Loucy (cell line): ENCODE measurements around the gene PID1.

Experiments used
- H2AFZ ChIP-seq: fragments of 200-600 bp; sonication (generic); 2 replicates; pipeline ENCODE4 v1.6.0; 2016; ENCODE audit warnings: antibody characterized with exemption, mild to moderate bottlenecking, low read length, moderate library complexity
- H3F3A ChIP-seq: fragments of 200-600 bp; 2 replicates; pipeline ENCODE4 v1.6.0; 2016; ENCODE audit warnings: antibody characterized with exemption, low read depth, mild to moderate bottlenecking
- H3K27me3 ChIP-seq: fragments of 200-600 bp; sonication (generic); 2 replicates; pipeline ENCODE4 v1.6.1; 2014; ENCODE audit warnings: low read length, mild to moderate bottlenecking; ENCODE audit not compliant: insufficient read depth, poor library complexity, severe bottlenecking
- H3K36me3 ChIP-seq: fragments of 200-600 bp; sonication (generic); 2 replicates; pipeline ENCODE4 v1.6.1; 2016; ENCODE audit warnings: low read length; ENCODE audit not compliant: insufficient read depth
- H3K4me1 ChIP-seq: fragments of 200-600 bp; sonication (generic); 2 replicates; pipeline ENCODE4 v1.5.1; 2014; ENCODE audit warnings: low read length, mild to moderate bottlenecking; ENCODE audit not compliant: insufficient read depth, poor library complexity, severe bottlenecking
- H3K4me2 ChIP-seq: fragments of 200-600 bp; sonication (generic); 2 replicates; pipeline ENCODE4 v1.6.0; 2014; ENCODE audit warnings: antibody characterized with exemption, low read length, low read depth, mild to moderate bottlenecking; ENCODE audit not compliant: poor library complexity, severe bottlenecking
- H3K4me3 ChIP-seq: fragments of 200-600 bp; sonication (generic); 2 replicates; pipeline ENCODE4 v1.5.1; 2014; ENCODE audit warnings: low read length, mild to moderate bottlenecking, mixed read lengths; ENCODE audit not compliant: poor library complexity, severe bottlenecking
- H3K79me2 ChIP-seq: fragments of 200-600 bp; sonication (generic); 2 replicates; pipeline ENCODE4 v1.6.1; 2014; ENCODE audit warnings: low read length; ENCODE audit not compliant: insufficient read depth
- H3K9ac ChIP-seq: fragments of 200-600 bp; sonication (generic); 2 replicates; pipeline ENCODE4 v1.6.0; 2014; ENCODE audit warnings: mild to moderate bottlenecking, low read depth, low read length, moderate library complexity; ENCODE audit not compliant: poor library complexity, severe bottlenecking
- H3K9me2 ChIP-seq: fragments of 200-600 bp; sonication (generic); replicated peaks from 2 replicates; pipeline ENCODE4 v1.6.1; 2016; ENCODE audit warnings: low read depth, low read length, mixed read lengths
- H3K9me3 ChIP-seq: fragments of 200-600 bp; sonication (generic); 2 replicates; pipeline ENCODE4 v1.6.1; 2014; ENCODE audit warnings: mild to moderate bottlenecking, antibody characterized with exemption, low read length, low read depth; ENCODE audit not compliant: insufficient read depth
- H4K20me1 ChIP-seq: fragments of 200-600 bp; sonication (generic); 2 replicates; pipeline ENCODE4 v1.6.0; 2014; ENCODE audit warnings: antibody characterized with exemption, low read length, mild to moderate bottlenecking; ENCODE audit not compliant: insufficient read depth, poor library complexity, severe bottlenecking
- CTCF ChIP-seq: fragments of 200-600 bp; sonication (generic); conservative IDR thresholded peaks from 2 replicates; pipeline ENCODE4 v1.5.1; 2014; ENCODE audit warnings: mild to moderate bottlenecking, antibody characterized with exemption, low read length
- EZH2phosphoT487 ChIP-seq: fragments of 200-600 bp; IDR thresholded peaks from 2 replicates; pipeline ENCODE4 v1.6.1; 2018; ENCODE audit warnings: antibody characterized with exemption, mild to moderate bottlenecking, moderate library complexity, borderline replicate concordance

PID1 gene

GRCh38 chr2:229109195-229109594 is 161.9 kb downstream of the PID1 start:
- H3K4me1 ChIP-seq = peaks cover 4% of the 10 kb centered on the region
- H2AFZ ChIP-seq = no peak overlapping the region
- H3K4me2 ChIP-seq = no peak overlapping the region
- H3F3A ChIP-seq = no peaks in the 10 kb centered on the region
- no peak overlapping the region for H3K4me3 ChIP-seq
- H3K9me2 ChIP-seq = no peaks in the 10 kb centered on the region
- TF ChIP-seq EZH2phosphoT487 (no peak), CTCF (no peak)
- no peak overlapping the region for H3K9ac ChIP-seq
- H3K36me3 ChIP-seq = no peaks in the 10 kb centered on the region
- no peaks in the 10 kb centered on the region for H3K27me3 ChIP-seq
- no peaks in the 10 kb centered on the region for H4K20me1 ChIP-seq
- no peaks in the 10 kb centered on the region for H3K9me3 ChIP-seq
- H3K79me2 ChIP-seq = no peaks in the 10 kb centered on the region

- Histone ChIP-seq H3K9me2 (no peaks in the 10 kb centered on the region), H2AFZ (no peak overlapping the region), H3K4me2 (no peak overlapping the region), H3K4me3 (no peak overlapping the region), H3K9ac (no peak overlapping the region), H3K27me3 (no peaks in the 10 kb centered on the region), H3K79me2 (no peaks in the 10 kb centered on the region), H3K9me3 (no peaks in the 10 kb centered on the region), H3K36me3 (no peaks in the 10 kb centered on the region), H3F3A (no peaks in the 10 kb centered on the region), H3K4me1 (peaks cover 10% of the 10 kb centered on the region), H4K20me1 (no peaks in the 10 kb centered on the region)
- no peak for TF ChIP-seq CTCF
- no peak for TF ChIP-seq EZH2phosphoT487
Measured at GRCh38 chr2:229107601-229108000, 163.5 kb downstream of the PID1 start.

- no peaks in the 10 kb centered on the region for H3K9me2 ChIP-seq
- H2AFZ ChIP-seq = no peak overlapping the region
- TF ChIP-seq EZH2phosphoT487 = no peak
- no peak for TF ChIP-seq CTCF
- H3K9me3 ChIP-seq = no peaks in the 10 kb centered on the region
- no peak overlapping the region for H3K9ac ChIP-seq
- no peaks in the 10 kb centered on the region for H3K27me3 ChIP-seq
- H4K20me1 ChIP-seq = no peaks in the 10 kb centered on the region
- H3F3A ChIP-seq = no peaks in the 10 kb centered on the region
- H3K79me2 ChIP-seq = no peaks in the 10 kb centered on the region
- H3K36me3 ChIP-seq = no peaks in the 10 kb centered on the region
- H3K4me3 ChIP-seq = no peak overlapping the region
- H3K4me1 ChIP-seq = peaks cover 10% of the 10 kb centered on the region
- no peak overlapping the region for H3K4me2 ChIP-seq
Measured at GRCh38 chr2:229104974-229105387, 166.1 kb downstream of the PID1 start.
